K562 (cell line): ENCODE measurements around the gene WDR70. TPM values are rescaled to one million over a fixed set of nuclear protein-coding genes. Genes with fewer than 3 reads are reported as not detected.

Experiments used
- ARID1B ChIP-seq: fragments of 450-650 bp; IDR thresholded peaks from 2 replicates; pipeline ENCODE4 v1.6.1; 2016; ENCODE audit warnings: antibody characterized with exemption, mild to moderate bottlenecking, inconsistent platforms
- BACH1 ChIP-seq: fragments of 200-800 bp; sonication (Bioruptor generic); IDR thresholded peaks from 2 replicates; pipeline ENCODE4 v1.6.1; 2016; ENCODE audit warnings: missing genetic modification characterization, missing compliant biosample characterization
- BHLHE40 ChIP-seq: IDR thresholded peaks from 2 replicates; pipeline ENCODE4 v1.6.1; 2011; ENCODE audit warnings: low read length, improper control_type of control experiment
- CBFA2T3 ChIP-seq: fragments of 450-650 bp; IDR thresholded peaks from 2 replicates; pipeline ENCODE4 v1.6.1; 2017
- E2F3 ChIP-seq: fragments of 250-450 bp; sonication (Bioruptor Pico); IDR thresholded peaks from 2 replicates; pipeline ENCODE4 v1.4.0; 2020; ENCODE audit warnings: mild to moderate bottlenecking
- EP300 ChIP-seq: IDR thresholded peaks from 2 replicates; pipeline ENCODE4 v1.6.1; 2012; ENCODE audit warnings: low read length, improper control_type of control experiment
- FOSL1 ChIP-seq: fragments of 200-800 bp; sonication (Bioruptor generic); conservative IDR thresholded peaks from 2 replicates; pipeline ENCODE4 v1.6.1; 2016; ENCODE audit warnings: missing genetic modification characterization, missing compliant biosample characterization
- GABPB2 ChIP-seq: fragments of 250-450 bp; sonication (Bioruptor Pico); conservative IDR thresholded peaks from 2 replicates; pipeline ENCODE4 v1.5.1; 2021; ENCODE audit warnings: mild to moderate bottlenecking
- HMG20A ChIP-seq: fragments of 450-650 bp; formaldehyde crosslinking; conservative IDR thresholded peaks from 2 replicates; pipeline ENCODE4 v1.4.0; 2020; ENCODE audit warnings: mild to moderate bottlenecking, mixed read lengths
- LEF1 ChIP-seq: fragments of 450-650 bp; IDR thresholded peaks from 2 replicates; pipeline ENCODE4 v1.6.1; 2016; ENCODE audit warnings: mild to moderate bottlenecking
- MTA3 ChIP-seq: fragments of 450-650 bp; formaldehyde crosslinking; IDR thresholded peaks from 2 replicates; pipeline ENCODE4 v1.6.1; 2017; ENCODE audit warnings: mild to moderate bottlenecking, borderline replicate concordance
- NCOA6 ChIP-seq: fragments of 450-650 bp; IDR thresholded peaks from 2 replicates; pipeline ENCODE4 v1.6.1; 2017; ENCODE audit warnings: mild to moderate bottlenecking
- NFYB ChIP-seq: IDR thresholded peaks from 2 replicates; pipeline ENCODE4 v1.6.1; 2011; ENCODE audit warnings: mild to moderate bottlenecking, moderate library complexity; ENCODE audit not compliant: insufficient read length; ENCODE audit errors: extremely low read depth
- POLR2AphosphoS2 ChIP-seq: IDR thresholded peaks from 2 replicates; pipeline ENCODE4 v1.6.1; 2012; ENCODE audit warnings: low read length, improper control_type of control experiment
- RFX1 ChIP-seq: fragments of 450-650 bp; IDR thresholded peaks from 2 replicates; pipeline ENCODE4 v1.6.1; 2016; ENCODE audit warnings: mild to moderate bottlenecking, moderate library complexity
- TCF3 ChIP-seq: sonication (generic); formaldehyde crosslinking; IDR thresholded peaks from 2 replicates; pipeline ENCODE4 v1.4.0; 2020; ENCODE audit warnings: mild to moderate bottlenecking, missing genetic modification reagents
- ZFP36 ChIP-seq: fragments of 150-350 bp; IDR thresholded peaks from 2 replicates; pipeline ENCODE4 v1.6.1; 2018; ENCODE audit warnings: low read length, low read depth; ENCODE audit not compliant: partially characterized antibody
- ZNF311 ChIP-seq: fragments of 250-450 bp; sonication (Bioruptor Pico); IDR thresholded peaks from 2 replicates; pipeline ENCODE4 v1.4.0; 2020; ENCODE audit warnings: mild to moderate bottlenecking, moderate library complexity
- ZNF316 ChIP-seq: fragments of 450-650 bp; IDR thresholded peaks from 2 replicates; pipeline ENCODE4 v1.6.1; 2016
- ZNF324 ChIP-seq: fragments of 250-450 bp; sonication (Bioruptor Pico); IDR thresholded peaks from 2 replicates; pipeline ENCODE4 v1.4.0; 2020; ENCODE audit warnings: mild to moderate bottlenecking
- ZNF354B ChIP-seq: fragments of 250-450 bp; sonication (Bioruptor Pico); IDR thresholded peaks from 2 replicates; pipeline ENCODE4 v1.4.0; 2020
- ZNF76 ChIP-seq: fragments of 250-450 bp; sonication (Bioruptor Pico); IDR thresholded peaks from 2 replicates; pipeline ENCODE4 v1.4.0; 2020; ENCODE audit warnings: mild to moderate bottlenecking, moderate library complexity, borderline replicate concordance
- ZNF764 ChIP-seq: fragments of 250-450 bp; sonication (Bioruptor Pico); IDR thresholded peaks from 2 replicates; pipeline ENCODE4 v1.4.0; 2020; ENCODE audit warnings: low read depth, mild to moderate bottlenecking, moderate library complexity
- polyA plus RNA-seq, 8 experiments: library from polyadenylated mRNA; depleted of rRNA in 4 of 8; stranded (reverse) in 5 of 8; unstranded in 3 of 8; fragments of >200 nt; fragmentation: Nextera tagmentation in 2 of 8; fragmentation: Illumina TruSeq in 1 of 8; extraction: Ambion mirVana in 2 of 8; extraction: Trizol in 1 of 8; gene quantifications; 2 replicates each; pipeline versions ENCODE4 v1.2.1 to v1.2.3, GENCODE V29; 2011 to 2014; ENCODE audit warnings: inconsistent platforms in 1 of 8, missing spikeins in 1 of 8
- total RNA-seq, 7 experiments: library from RNA; depleted of rRNA in 6 of 7; stranded (reverse); fragments of >200 nt in 6 of 7; fragmentation: Illumina TruSeq in 2 of 7; extraction: Trizol in 2 of 7; gene quantifications; 2 replicates each; pipeline versions ENCODE4 v1.2.1 to v1.2.3, GENCODE V29; 2011 to 2021; ENCODE audit warnings: low replicate concordance in 1 of 7
- TF ChIP-seq, protein P1 (sequence below): fragments of 450-650 bp; IDR thresholded peaks from 2 replicates; pipeline ENCODE4 v1.6.1; 2016
- TF ChIP-seq, protein P2 (sequence below): sonication (generic); formaldehyde crosslinking; IDR thresholded peaks from 2 replicates; pipeline ENCODE4 v1.8.0; 2022; ENCODE audit warnings: missing genetic modification reagents, mild to moderate bottlenecking, moderate library complexity, borderline replicate concordance
- TF ChIP-seq, protein P3 (sequence below): sonication (generic); formaldehyde crosslinking; IDR thresholded peaks from 2 replicates; pipeline ENCODE4 v1.5.0; 2020; ENCODE audit warnings: missing genetic modification reagents
- TF ChIP-seq, protein P4 (sequence below): sonication (generic); formaldehyde crosslinking; IDR thresholded peaks from 2 replicates; pipeline ENCODE4 v1.9.0; 2022; ENCODE audit warnings: mild to moderate bottlenecking, missing genetic modification reagents

WDR70 gene
- total and polyA plus RNA-seq, 9 of the 15 experiments (the other 6 are each of a cell fraction or from before 2014, with no cell fraction given): 16.8 to 46.6 (median 38.8) TPM

DNA sequence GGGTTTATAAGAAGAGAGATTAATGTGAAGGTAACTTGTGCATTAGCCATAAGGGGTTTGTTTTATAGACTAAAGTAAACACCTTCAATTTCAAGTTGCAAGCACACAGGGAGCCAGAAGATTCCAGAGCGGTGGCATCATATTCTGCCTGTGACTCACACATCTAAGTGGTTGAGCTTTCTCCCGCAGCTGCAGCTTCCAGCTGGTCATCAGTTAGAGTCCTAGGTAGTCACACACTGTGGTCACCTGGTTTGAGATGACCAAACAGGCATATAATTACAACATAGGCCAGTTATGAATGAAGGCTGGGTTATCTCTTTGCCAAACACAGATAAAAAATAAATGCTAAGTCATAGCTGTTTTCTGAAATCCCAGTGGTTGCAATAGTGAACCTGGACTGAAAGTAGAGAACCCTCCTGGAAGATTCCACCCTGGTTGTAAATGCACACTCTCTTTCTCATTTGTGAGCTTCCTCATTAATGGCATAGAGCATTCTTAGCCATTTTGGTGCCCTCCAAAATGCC is 289.5 kb downstream of the WDR70 start (continued):
- TF ChIP-seq GABPB2 (CRISPR knock-in tag): no peak
- no peak for TF ChIP-seq NCOA6
- TF ChIP-seq ZNF324: no peak
- TF ChIP-seq POLR2AphosphoS2: no peak
- TF ChIP-seq, protein P1, sequence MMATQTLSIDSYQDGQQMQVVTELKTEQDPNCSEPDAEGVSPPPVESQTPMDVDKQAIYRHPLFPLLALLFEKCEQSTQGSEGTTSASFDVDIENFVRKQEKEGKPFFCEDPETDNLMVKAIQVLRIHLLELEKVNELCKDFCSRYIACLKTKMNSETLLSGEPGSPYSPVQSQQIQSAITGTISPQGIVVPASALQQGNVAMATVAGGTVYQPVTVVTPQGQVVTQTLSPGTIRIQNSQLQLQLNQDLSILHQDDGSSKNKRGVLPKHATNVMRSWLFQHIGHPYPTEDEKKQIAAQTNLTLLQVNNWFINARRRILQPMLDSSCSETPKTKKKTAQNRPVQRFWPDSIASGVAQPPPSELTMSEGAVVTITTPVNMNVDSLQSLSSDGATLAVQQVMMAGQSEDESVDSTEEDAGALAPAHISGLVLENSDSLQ: peak; percentile 19; the same call in 1 of the 2 replicates
- no peak for TF ChIP-seq ZNF311
- peak; percentile 56; the same call in 1 of the 2 replicates for TF ChIP-seq LEF1
- TF ChIP-seq, protein P2, sequence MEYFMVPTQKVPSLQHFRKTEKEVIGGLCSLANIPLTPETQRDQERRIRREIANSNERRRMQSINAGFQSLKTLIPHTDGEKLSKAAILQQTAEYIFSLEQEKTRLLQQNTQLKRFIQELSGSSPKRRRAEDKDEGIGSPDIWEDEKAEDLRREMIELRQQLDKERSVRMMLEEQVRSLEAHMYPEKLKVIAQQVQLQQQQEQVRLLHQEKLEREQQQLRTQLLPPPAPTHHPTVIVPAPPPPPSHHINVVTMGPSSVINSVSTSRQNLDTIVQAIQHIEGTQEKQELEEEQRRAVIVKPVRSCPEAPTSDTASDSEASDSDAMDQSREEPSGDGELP (CRISPR knock-in tag): peak; percentile 95
- no peak for TF ChIP-seq ZFP36
- no peak for TF ChIP-seq E2F3 (CRISPR knock-in tag)
- peak; percentile 73 for TF ChIP-seq ZNF316
- TF ChIP-seq, protein P3, sequence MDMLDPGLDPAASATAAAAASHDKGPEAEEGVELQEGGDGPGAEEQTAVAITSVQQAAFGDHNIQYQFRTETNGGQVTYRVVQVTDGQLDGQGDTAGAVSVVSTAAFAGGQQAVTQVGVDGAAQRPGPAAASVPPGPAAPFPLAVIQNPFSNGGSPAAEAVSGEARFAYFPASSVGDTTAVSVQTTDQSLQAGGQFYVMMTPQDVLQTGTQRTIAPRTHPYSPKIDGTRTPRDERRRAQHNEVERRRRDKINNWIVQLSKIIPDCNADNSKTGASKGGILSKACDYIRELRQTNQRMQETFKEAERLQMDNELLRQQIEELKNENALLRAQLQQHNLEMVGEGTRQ (CRISPR knock-in tag): no peak
- TF ChIP-seq ARID1B: peak; percentile 82
- no peak for TF ChIP-seq ZNF354B (CRISPR knock-in tag)
- TF ChIP-seq EP300: peak; percentile 65
- peak; percentile 96 for TF ChIP-seq FOSL1 (tag)
- TF ChIP-seq MTA3: 0 out of 2 replicates have a peak, but pooled peaks have one; percentile 23
- no peak for TF ChIP-seq ZNF764 (CRISPR knock-in tag)
- TF ChIP-seq TCF3 (CRISPR knock-in tag): peak; percentile 62
- no peak for TF ChIP-seq ZNF76 (CRISPR knock-in tag)
- TF ChIP-seq HMG20A (CRISPR knock-in tag): no peak
- no peak for TF ChIP-seq NFYB
- TF ChIP-seq CBFA2T3: peak; percentile 87
- peak; percentile 82 for TF ChIP-seq BACH1 (tag)
- no peak for TF ChIP-seq BHLHE40
- TF ChIP-seq, protein P4, sequence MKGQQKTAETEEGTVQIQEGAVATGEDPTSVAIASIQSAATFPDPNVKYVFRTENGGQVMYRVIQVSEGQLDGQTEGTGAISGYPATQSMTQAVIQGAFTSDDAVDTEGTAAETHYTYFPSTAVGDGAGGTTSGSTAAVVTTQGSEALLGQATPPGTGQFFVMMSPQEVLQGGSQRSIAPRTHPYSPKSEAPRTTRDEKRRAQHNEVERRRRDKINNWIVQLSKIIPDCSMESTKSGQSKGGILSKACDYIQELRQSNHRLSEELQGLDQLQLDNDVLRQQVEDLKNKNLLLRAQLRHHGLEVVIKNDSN (CRISPR knock-in tag): 0 out of 2 replicates have a peak, but pooled peaks have one; percentile 21
- no peak for TF ChIP-seq RFX1
